ENCODE measurements around the gene ARID1B. TPM values are rescaled to one million over a fixed set of nuclear protein-coding genes. Genes with fewer than 3 reads are reported as not detected.

Gene ARID1B
- total and polyA plus RNA-seq, 2 of the 4 experiments (the other 2 are of a cell fraction): 14.5 to 20.1 TPM

- H3K23ac ChIP-seq (ENCODE audit: low read depth, low read length): no peak overlapping the region
- no peak overlapping the region for H3K4ac ChIP-seq (ENCODE audit: low read depth, low read length)
- ATAC-seq (ENCODE audit: low read depth) (no peak), DNase-seq (no peak)
- no peak for TF ChIP-seq RCOR1 (IDR thresholded peaks at IDR 0.05; ENCODE audit: insufficient replicate concordance, low read length)
- no peak for TF ChIP-seq CHD1 (IDR thresholded peaks at IDR 0.05; ENCODE audit: low read depth, low read length)
- no peak for TF ChIP-seq RAD21 (IDR thresholded peaks at IDR 0.05; ENCODE audit: low read length)
- TF ChIP-seq FOS (IDR thresholded peaks at IDR 0.05; ENCODE audit: low read depth, low read length): no peak
- no peak for TF ChIP-seq POLR2A (IDR thresholded peaks at IDR 0.05; ENCODE audit: low read depth, low read length)
- no peak for TF ChIP-seq USF2 (IDR thresholded peaks at IDR 0.05; ENCODE audit: low read depth, low read length)
- TF ChIP-seq CEBPB (IDR thresholded peaks at IDR 0.05; ENCODE audit: low read depth, low read length): no peak
- TF ChIP-seq MAFK (IDR thresholded peaks at IDR 0.05; ENCODE audit: low read depth, low read length): no peak
- no peak for TF ChIP-seq CTCF (conservative IDR thresholded peaks at IDR 0.05; ENCODE audit: low read depth, low read length)
- TF ChIP-seq, protein P1, sequence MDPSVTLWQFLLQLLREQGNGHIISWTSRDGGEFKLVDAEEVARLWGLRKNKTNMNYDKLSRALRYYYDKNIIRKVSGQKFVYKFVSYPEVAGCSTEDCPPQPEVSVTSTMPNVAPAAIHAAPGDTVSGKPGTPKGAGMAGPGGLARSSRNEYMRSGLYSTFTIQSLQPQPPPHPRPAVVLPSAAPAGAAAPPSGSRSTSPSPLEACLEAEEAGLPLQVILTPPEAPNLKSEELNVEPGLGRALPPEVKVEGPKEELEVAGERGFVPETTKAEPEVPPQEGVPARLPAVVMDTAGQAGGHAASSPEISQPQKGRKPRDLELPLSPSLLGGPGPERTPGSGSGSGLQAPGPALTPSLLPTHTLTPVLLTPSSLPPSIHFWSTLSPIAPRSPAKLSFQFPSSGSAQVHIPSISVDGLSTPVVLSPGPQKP (IDR thresholded peaks at IDR 0.05; ENCODE audit: borderline replicate concordance, low read depth, low read length): no peak
- no peak for TF ChIP-seq MXI1 (IDR thresholded peaks at IDR 0.05; ENCODE audit: borderline replicate concordance, low read depth, low read length)
- no peak for TF ChIP-seq RFX5 (IDR thresholded peaks at IDR 0.05; ENCODE audit: low read depth, low read length)
- no peak for TF ChIP-seq BHLHE40 (IDR thresholded peaks at IDR 0.05; ENCODE audit: low read depth, low read length)
- TF ChIP-seq SMC3 (IDR thresholded peaks at IDR 0.05; ENCODE audit: low read depth, low read length): no peak
- no peak for TF ChIP-seq MAZ (IDR thresholded peaks at IDR 0.05; ENCODE audit: borderline replicate concordance, low read depth, low read length)
- no peak for TF ChIP-seq NFE2L2 (IDR thresholded peaks at IDR 0.05; ENCODE audit: low read depth, low read length)
- H2BK120ac ChIP-seq (ENCODE audit: low read depth, low read length): no peak overlapping the region
- no peak overlapping the region for H3K27ac ChIP-seq (ENCODE audit: insufficient read depth, low read length)
- dilution Hi-C loops (cut with HindIII; ENCODE audit: low sequenced_read_pairs, unreplicated experiment) (no loop called here), intact Hi-C loops (cut with micrococcal nuclease) (no loop called here), in situ Hi-C loops (cut with MboI; ENCODE audit: low sequenced_read_pairs) (no loop called here)
- H3K36me3 ChIP-seq (ENCODE audit: control insufficient read depth, insufficient read depth, low read length): no peaks in the 10 kb centered on the region
- no peak overlapping the region for H2AFZ ChIP-seq (replicated peaks; ENCODE audit: low read length, poor library complexity)
- peaks cover 12% of the 10 kb centered on the region for H3K4me1 ChIP-seq (ENCODE audit: control insufficient read depth, insufficient read depth, low read length)
- H2BK20ac ChIP-seq (ENCODE audit: low read depth, low read length): no peak overlapping the region
- BruUV-seq (replicated peaks): no TSS peak
- no peak overlapping the region for H2BK15ac ChIP-seq (ENCODE audit: low read depth, low read length)
- ChIA-PET CTCF (no interaction called here), POLR2A (ENCODE audit: unreplicated experiment) (no interaction called here)
- no peak overlapping the region for H3K4me2 ChIP-seq (ENCODE audit: low read depth, low read length)
- H3K9ac ChIP-seq (ENCODE audit: low read depth, low read length): no peak overlapping the region
- no peak overlapping the region for H4K8ac ChIP-seq (ENCODE audit: low read depth in 2 of 2, low read length in 2 of 2)
- H3K56ac ChIP-seq (ENCODE audit: extremely low read depth, insufficient read depth, low read length): no peak overlapping the region
- WGBS, 2 experiments (ENCODE audit: extremely low coverage in 2 of 2, insufficient read length in 1 of 2): no CpG with 5 or more reads among the region's 3 CpGs
- no peak overlapping the region for H3K14ac ChIP-seq (replicated peaks; ENCODE audit: low read depth, low read length)
- H2BK5ac ChIP-seq (ENCODE audit: low read depth, low read length, poor library complexity, severe bottlenecking): no peak overlapping the region
- H2AK5ac ChIP-seq (ENCODE audit: low read depth, low read length): no peak overlapping the region
- no peaks in the 10 kb centered on the region for H3K27me3 ChIP-seq (ENCODE audit: control insufficient read depth, insufficient read depth, low read length)
- peaks cover 26 to 74% of the 10 kb centered on the region in 2 experiments for H3K79me1 ChIP-seq (ENCODE audit: low read depth in 1 of 2, low read length in 2 of 2)
- no peak overlapping the region for H3K4me3 ChIP-seq (ENCODE audit: insufficient read depth, low read depth, low read length)
- peaks cover 23% of the 10 kb centered on the region for H3K9me1 ChIP-seq (ENCODE audit: insufficient read depth, low read length)
- H4K5ac ChIP-seq (ENCODE audit: low read depth, low read length): no peak overlapping the region
- H4K20me1 ChIP-seq (ENCODE audit: insufficient read depth, low read length): peaks cover 66% of the 10 kb centered on the region
- H2AK9ac ChIP-seq (replicated peaks; ENCODE audit: low read depth, low read length, poor library complexity): no peak overlapping the region
- H4K91ac ChIP-seq (ENCODE audit: insufficient read depth, low read depth, low read length): no peak overlapping the region
- no peaks in the 10 kb centered on the region for H3K9me3 ChIP-seq (ENCODE audit: control insufficient read depth, insufficient read depth, low read length)
- H3K18ac ChIP-seq (ENCODE audit: low read depth, low read length): no peak overlapping the region
Measured at GRCh38 chr6:156850353-156850752, 73.2 kb downstream of the ARID1B start.

Data from IMR-90 (cell line).